Gastroesophageal sphincter (tissue), 3 donors: ENCODE results near the gene SNX24.

ENCODE experiments used
- CTCF ChIP-seq, 4 experiments: fragments of 200-600 bp in 2 of 4; fragments of 450-650 bp in 2 of 4; sonication (generic) in 1 of 4; IDR thresholded peaks; one replicate each; pipeline ENCODE4 v1.5.1; 2017 to 2019; ENCODE audit warnings: antibody characterized with exemption in 4 of 4, mild to moderate bottlenecking in 2 of 4, moderate library complexity in 2 of 4
- POLR2A ChIP-seq, 2 donors: fragments of 450-650 bp; IDR thresholded peaks; one replicate each; pipeline ENCODE4 v1.6.1; 2017; ENCODE audit warnings: antibody characterized with exemption in 2 of 2, mild to moderate bottlenecking in 2 of 2, moderate library complexity in 1 of 2
- POLR2AphosphoS5 ChIP-seq: sonication (generic); formaldehyde crosslinking; IDR thresholded peaks from one replicate; pipeline ENCODE4 v1.6.1; 2017; ENCODE audit warnings: antibody characterized with exemption

- TF ChIP-seq POLR2A (IDR thresholded peaks at IDR 0.05) (no peak), CTCF (IDR thresholded peaks at IDR 0.05) (no peak), POLR2AphosphoS5 (no peak)
Observed at GRCh38 chr5:123001808-123002207, 156.4 kb downstream of the SNX24 start.
